WTC11 (cell line): ENCODE measurements around the gene PRELID1. TPM values are rescaled to one million over a fixed set of nuclear protein-coding genes. Genes with fewer than 3 reads are reported as not detected.
A peak's percentile ranks its signal among the peaks of the same experiment; 100 is the strongest.

Experiments
- ATAC-seq: fragments of 200-7000 bp; cut with Tn5 transposase; 2 replicates; pipeline ENCODE4 v1.10.0; 2021; ENCODE audit warnings: mild to moderate bottlenecking, moderate library complexity
- CTCF ChIA-PET: fragments of 300-600 bp; sonication (Branson Sonifier 250); formaldehyde crosslinking; loops from one replicate; lab custom pipeline; 2021; ENCODE audit warnings: antibody characterized with exemption; lab: Charles Lee
- POLR2A ChIA-PET: fragments of 350-600 bp; sonication (Branson Sonifier 250); formaldehyde crosslinking; loops from one replicate; lab custom pipeline; 2021; ENCODE audit warnings: antibody characterized with exemption; lab: Charles Lee
- DNase-seq: peaks from one replicate; pipeline ENCODE4 v3.0.0; 2021; ENCODE audit warnings: low spot score
- H3K27ac Mint-ChIP-seq: 2 replicates; pipeline ENCODE4 v1.8.0; 2021; ENCODE audit warnings: mixed read lengths
- H3K27me3 Mint-ChIP-seq: 2 replicates; pipeline ENCODE4 v1.8.0; 2021; ENCODE audit warnings: low read depth, mild to moderate bottlenecking, moderate library complexity, mixed read lengths
- H3K36me3 Mint-ChIP-seq: 2 replicates; pipeline ENCODE4 v1.8.0; 2021; ENCODE audit warnings: mixed read lengths
- H3K4me1 Mint-ChIP-seq: 2 replicates; pipeline ENCODE4 v1.8.0; 2022; ENCODE audit warnings: mixed read lengths
- H3K4me3 Mint-ChIP-seq: 2 replicates; pipeline ENCODE4 v1.8.0; 2021; ENCODE audit warnings: mild to moderate bottlenecking, moderate library complexity, mixed read lengths
- H3K9me3 Mint-ChIP-seq: 2 replicates; pipeline ENCODE4 v1.8.0; 2021; ENCODE audit warnings: mixed read lengths
- ARID4B ChIP-seq: sonication (generic); formaldehyde crosslinking; IDR thresholded peaks from 2 replicates; pipeline ENCODE4 v1.8.0; 2023; ENCODE audit warnings: missing genetic modification reagents, mild to moderate bottlenecking, borderline replicate concordance
- ATF1 ChIP-seq: sonication (generic); formaldehyde crosslinking; IDR thresholded peaks from 2 replicates; pipeline ENCODE4 v1.8.1; 2023; ENCODE audit warnings: mild to moderate bottlenecking, moderate library complexity, missing genetic modification reagents
- ATF3 ChIP-seq: sonication (generic); formaldehyde crosslinking; conservative IDR thresholded peaks from 2 replicates; pipeline ENCODE4 v1.8.1; 2022; ENCODE audit warnings: mild to moderate bottlenecking, missing genetic modification reagents
- E2F5 ChIP-seq: sonication (generic); formaldehyde crosslinking; IDR thresholded peaks from 2 replicates; pipeline ENCODE4 v1.8.1; 2022; ENCODE audit warnings: mild to moderate bottlenecking, moderate library complexity, missing genetic modification reagents
- ELF4 ChIP-seq: sonication (generic); formaldehyde crosslinking; IDR thresholded peaks from 2 replicates; pipeline ENCODE4 v1.8.1; 2022; ENCODE audit warnings: low read depth, mild to moderate bottlenecking, moderate library complexity, missing genetic modification reagents
- EMX1 ChIP-seq: fragments of 250-450 bp; sonication (Bioruptor Pico); IDR thresholded peaks from 2 replicates; pipeline ENCODE4 v1.8.0; 2021; ENCODE audit warnings: mild to moderate bottlenecking
- ESRRA ChIP-seq: sonication (generic); formaldehyde crosslinking; IDR thresholded peaks from 2 replicates; pipeline ENCODE4 v1.8.1; 2022; ENCODE audit warnings: mild to moderate bottlenecking, missing genetic modification reagents, borderline replicate concordance
- FOXJ3 ChIP-seq: sonication (generic); formaldehyde crosslinking; IDR thresholded peaks from 2 replicates; pipeline ENCODE4 v1.9.0; 2021; ENCODE audit warnings: missing genetic modification reagents, mild to moderate bottlenecking, borderline replicate concordance
- FOXK1 ChIP-seq: sonication (generic); formaldehyde crosslinking; IDR thresholded peaks from 2 replicates; pipeline ENCODE4 v1.8.0; 2022; ENCODE audit warnings: mild to moderate bottlenecking, moderate library complexity, missing genetic modification reagents
- FOXP4 ChIP-seq: sonication (generic); formaldehyde crosslinking; IDR thresholded peaks from 2 replicates; pipeline ENCODE4 v1.8.0; 2022; ENCODE audit warnings: mild to moderate bottlenecking, missing genetic modification reagents
- GABPB1 ChIP-seq: sonication (generic); formaldehyde crosslinking; IDR thresholded peaks from 2 replicates; pipeline ENCODE4 v1.8.1; 2023; ENCODE audit warnings: mild to moderate bottlenecking, missing genetic modification reagents
- MAX ChIP-seq: sonication (generic); formaldehyde crosslinking; IDR thresholded peaks from 2 replicates; pipeline ENCODE4 v1.8.0; 2022; ENCODE audit warnings: mild to moderate bottlenecking, missing genetic modification reagents
- MLX ChIP-seq: sonication (generic); formaldehyde crosslinking; IDR thresholded peaks from 2 replicates; pipeline ENCODE4 v1.8.1; 2023; ENCODE audit warnings: mild to moderate bottlenecking, missing genetic modification reagents, moderate library complexity
- MYBL2 ChIP-seq: sonication (generic); formaldehyde crosslinking; IDR thresholded peaks from 2 replicates; pipeline ENCODE4 v1.8.1; 2023; ENCODE audit warnings: mild to moderate bottlenecking, moderate library complexity, missing genetic modification reagents
- NFATC4 ChIP-seq: fragments of 250-450 bp; sonication (Bioruptor Pico); IDR thresholded peaks from 2 replicates; pipeline ENCODE4 v1.9.0; 2021; ENCODE audit warnings: mild to moderate bottlenecking
- NFYB ChIP-seq: sonication (generic); formaldehyde crosslinking; conservative IDR thresholded peaks from 2 replicates; pipeline ENCODE4 v1.8.0; 2022; ENCODE audit warnings: low read depth, missing genetic modification reagents
- NR2C2 ChIP-seq: sonication (generic); formaldehyde crosslinking; IDR thresholded peaks from 2 replicates; pipeline ENCODE4 v1.8.0; 2022; ENCODE audit warnings: mild to moderate bottlenecking, missing genetic modification reagents
- PRRX2 ChIP-seq: fragments of 250-450 bp; sonication (Bioruptor Pico); IDR thresholded peaks from 2 replicates; pipeline ENCODE4 v1.8.0; 2021; ENCODE audit warnings: mild to moderate bottlenecking
- SMAD3 ChIP-seq: sonication (generic); formaldehyde crosslinking; IDR thresholded peaks from 2 replicates; pipeline ENCODE4 v1.8.0; 2022; ENCODE audit warnings: missing genetic modification reagents, mild to moderate bottlenecking, borderline replicate concordance
- SOX15 ChIP-seq: fragments of 250-450 bp; sonication (Bioruptor Pico); IDR thresholded peaks from 2 replicates; pipeline ENCODE4 v1.9.0; 2021; ENCODE audit warnings: mild to moderate bottlenecking
- SP1 ChIP-seq: sonication (generic); formaldehyde crosslinking; conservative IDR thresholded peaks from 2 replicates; pipeline ENCODE4 v1.8.1; 2022; ENCODE audit warnings: missing genetic modification reagents
- TEAD1 ChIP-seq: sonication (generic); formaldehyde crosslinking; IDR thresholded peaks from 2 replicates; pipeline ENCODE4 v1.8.0; 2022; ENCODE audit warnings: mild to moderate bottlenecking, missing genetic modification reagents
- USF1 ChIP-seq: sonication (generic); formaldehyde crosslinking; IDR thresholded peaks from 2 replicates; pipeline ENCODE4 v1.8.0; 2022; ENCODE audit warnings: mild to moderate bottlenecking, missing genetic modification reagents
- USF2 ChIP-seq: sonication (generic); formaldehyde crosslinking; IDR thresholded peaks from 2 replicates; pipeline ENCODE4 v1.8.1; 2023; ENCODE audit warnings: mild to moderate bottlenecking, missing genetic modification reagents, moderate library complexity
- ZNF232 ChIP-seq: sonication (generic); formaldehyde crosslinking; IDR thresholded peaks from 2 replicates; pipeline ENCODE4 v1.8.0; 2022; ENCODE audit warnings: mild to moderate bottlenecking, missing genetic modification reagents
- total RNA-seq: library from RNA; stranded (reverse); gene quantifications from 3 replicates; pipeline ENCODE4 v1.2.3, GENCODE V29; 2021

Gene PRELID1
- total RNA-seq, 1 experiment from 2014 or later = 273 TPM

- H3K27me3 Mint-ChIP-seq = peaks cover 28% of the 10 kb centered on the region
- H3K4me1 Mint-ChIP-seq = peaks cover 32% of the 10 kb centered on the region
- peak; percentile 98 for ATAC-seq
- peak within 1 kb of the TSS; percentile 100 for H3K27ac Mint-ChIP-seq
- DNase-seq = peak; percentile 90
- TF ChIP-seq SMAD3 (CRISPR knock-in tag) = peak; percentile 62; the same call in 1 of the 2 replicates
- TF ChIP-seq MAX (CRISPR knock-in tag) = peak; percentile 70; the same call in 1 of the 2 replicates
- no peak for TF ChIP-seq ATF3
- no peak; the same call in 1 of the 2 replicates for TF ChIP-seq ZNF232 (CRISPR knock-in tag)
- no peak for TF ChIP-seq EMX1 (CRISPR knock-in tag)
- TF ChIP-seq NR2C2 (CRISPR knock-in tag) = no peak
- TF ChIP-seq GABPB1 (CRISPR knock-in tag) = peak; percentile 24; the same call in 1 of the 2 replicates
- TF ChIP-seq ARID4B = peak; percentile 78; the same call in 1 of the 2 replicates
- TF ChIP-seq USF2 = peak; percentile 50; the same call in 1 of the 2 replicates
- TF ChIP-seq PRRX2 = 0 out of 2 replicates have a peak, but pooled peaks have one; percentile 11
- peak; percentile 51; the same call in 1 of the 2 replicates for TF ChIP-seq USF1 (CRISPR knock-in tag)
- TF ChIP-seq FOXP4 (CRISPR knock-in tag) = no peak
- no peak for TF ChIP-seq ATF1 (CRISPR knock-in tag)
- TF ChIP-seq TEAD1 = peak; percentile 36
- TF ChIP-seq E2F5 (CRISPR knock-in tag) = 0 out of 2 replicates have a peak, but pooled peaks have one; percentile 44
- no peak for TF ChIP-seq ELF4 (CRISPR knock-in tag)
- TF ChIP-seq SP1 = peak; percentile 78
- TF ChIP-seq NFYB (CRISPR knock-in tag) = peak; percentile 99
- no peak for TF ChIP-seq NFATC4
- peak; percentile 66; the same call in 1 of the 2 replicates for TF ChIP-seq MYBL2
- no peak for TF ChIP-seq FOXJ3 (CRISPR knock-in tag)
- peak; percentile 51; the same call in 1 of the 2 replicates for TF ChIP-seq FOXK1 (CRISPR knock-in tag)
- peak; percentile 66; the same call in 1 of the 2 replicates for TF ChIP-seq ESRRA (CRISPR knock-in tag)
- TF ChIP-seq SOX15 = no peak
- TF ChIP-seq MLX (CRISPR knock-in tag) = no peak
- ChIA-PET CTCF (interaction anchor here (0.7 to 4.7 kb wide), 18 partner anchors 9 to 149 kb away, joined by 3 to 51 read pairs (median 6); no protein-coding TSS in a partner anchor), POLR2A (interaction anchor here (0.6 to 2.1 kb wide), 9 partner anchors 8 to 415 kb away, joined by 3 to 10 read pairs (median 4); partner anchors contain the start of genes GRK6 and PDLIM7)
- H3K9me3 Mint-ChIP-seq = peaks cover 14% of the 10 kb centered on the region
- H3K36me3 Mint-ChIP-seq = peaks cover 15% of the 10 kb centered on the region
- peak within 1 kb of the TSS; percentile 98 for H3K4me3 Mint-ChIP-seq
Observed at GRCh38 chr5:177351392-177352329, 48.1 kb downstream of the PRELID1 start, which contains the start of gene LMAN2. TSS of gene LMAN2 (minus strand) at chr5:177351668. CDS start at chr5:177351647, 21 bp downstream.
